HepG2 (cell line): ENCODE results near the gene HDGFL2. TPM values are rescaled to one million over a fixed set of nuclear protein-coding genes. Genes with fewer than 3 reads are reported as not detected.

Experiments used
- AGO2 ChIP-seq: fragments of 200-400 bp; formaldehyde crosslinking; optimal IDR thresholded peaks from 2 replicates; pipeline ENCODE3; 2017; ENCODE audit warnings: mild to moderate bottlenecking, low read depth, low read length, moderate library complexity
- AHR ChIP-seq: IDR thresholded peaks from 2 replicates; pipeline ENCODE4 v1.6.1; 2018; ENCODE audit warnings: missing genetic modification reagents, missing compliant biosample characterization
- ASH2L ChIP-seq: fragments of 300-600, 200-600 bp; sonication (generic); IDR thresholded peaks from 2 replicates; pipeline ENCODE4 v1.7.0; 2017; ENCODE audit warnings: low read depth, mild to moderate bottlenecking, moderate library complexity, mixed read lengths, low read length; ENCODE audit not compliant: insufficient read length
- ATF7 ChIP-seq, 2 experiments: fragments of 450-650 bp in 1 of 2; sonication (generic) in 1 of 2; formaldehyde crosslinking in 1 of 2; IDR thresholded peaks; 2 replicates each; pipeline versions ENCODE4 v1.4.0 to v1.6.1; 2016 to 2020; ENCODE audit warnings: antibody characterized with exemption in 1 of 2, mild to moderate bottlenecking in 1 of 2, missing genetic modification reagents in 1 of 2
- DNMT3B ChIP-seq: conservative IDR thresholded peaks from 2 replicates; pipeline ENCODE4 v1.6.1; 2016; ENCODE audit warnings: missing biosample characterization, control low read depth
- GABPB1 ChIP-seq: IDR thresholded peaks from 2 replicates; pipeline ENCODE4 v1.6.1; 2016; ENCODE audit warnings: mild to moderate bottlenecking, missing genetic modification reagents, moderate library complexity, missing compliant biosample characterization
- GATAD1 ChIP-seq: IDR thresholded peaks from 2 replicates; pipeline ENCODE4 v1.6.1; 2016; ENCODE audit warnings: missing genetic modification reagents, missing compliant biosample characterization
- GLI4 ChIP-seq: sonication (generic); formaldehyde crosslinking; IDR thresholded peaks from 2 replicates; pipeline ENCODE4 v1.5.1; 2020; ENCODE audit warnings: missing genetic modification reagents, mild to moderate bottlenecking, moderate library complexity, borderline replicate concordance
- JUN ChIP-seq: sonication (generic); formaldehyde crosslinking; IDR thresholded peaks from 2 replicates; pipeline ENCODE4 v1.4.0; 2020; ENCODE audit warnings: mild to moderate bottlenecking, missing genetic modification reagents
- PAWR ChIP-seq: sonication (generic); formaldehyde crosslinking; IDR thresholded peaks from 2 replicates; pipeline ENCODE4 v1.4.0; 2020; ENCODE audit warnings: missing genetic modification reagents, mild to moderate bottlenecking, borderline replicate concordance
- U2AF1 ChIP-seq: fragments of 200-400 bp; formaldehyde crosslinking; optimal IDR thresholded peaks from 2 replicates; pipeline ENCODE3; 2017; ENCODE audit warnings: mild to moderate bottlenecking, low read depth, low read length
- ZIK1 ChIP-seq: sonication (generic); formaldehyde crosslinking; IDR thresholded peaks from 2 replicates; pipeline ENCODE4 v1.5.0; 2020; ENCODE audit warnings: mild to moderate bottlenecking, low read depth, missing genetic modification reagents, borderline replicate concordance
- ZNF24 ChIP-seq: fragments of 450-650 bp; IDR thresholded peaks from 2 replicates; pipeline ENCODE4 v1.6.1; 2017; ENCODE audit warnings: antibody characterized with exemption, mild to moderate bottlenecking
- ZNF253 ChIP-seq: sonication (generic); formaldehyde crosslinking; IDR thresholded peaks from 2 replicates; pipeline ENCODE4 v1.8.0; 2022; ENCODE audit warnings: mild to moderate bottlenecking, missing genetic modification reagents, borderline replicate concordance
- ZNF292 ChIP-seq: sonication (generic); formaldehyde crosslinking; IDR thresholded peaks from 2 replicates; pipeline ENCODE4 v1.8.1; 2022; ENCODE audit warnings: mild to moderate bottlenecking, low read depth, missing genetic modification reagents, borderline replicate concordance
- ZNF562 ChIP-seq: sonication (generic); formaldehyde crosslinking; IDR thresholded peaks from 2 replicates; pipeline ENCODE4 v1.8.0; 2022; ENCODE audit warnings: missing genetic modification reagents, borderline replicate concordance
- ZNF674 ChIP-seq: sonication (generic); formaldehyde crosslinking; IDR thresholded peaks from 2 replicates; pipeline ENCODE4 v1.5.0; 2020; ENCODE audit warnings: low read depth, mild to moderate bottlenecking, missing genetic modification reagents
- ZNF782 ChIP-seq: sonication (generic); formaldehyde crosslinking; IDR thresholded peaks from 2 replicates; pipeline ENCODE4 v1.4.0; 2020; ENCODE audit warnings: missing genetic modification reagents, mild to moderate bottlenecking, borderline replicate concordance
- ZSCAN20 ChIP-seq: sonication (generic); formaldehyde crosslinking; IDR thresholded peaks from 2 replicates; pipeline ENCODE4 v1.4.0; 2020; ENCODE audit warnings: missing genetic modification reagents, mild to moderate bottlenecking, borderline replicate concordance
- polyA plus RNA-seq, 8 experiments: library from polyadenylated mRNA; depleted of rRNA in 3 of 8; stranded (reverse) in 7 of 8; unstranded in 1 of 8; fragments of >200 nt; fragmentation: Illumina TruSeq in 4 of 8; extraction: Trizol in 4 of 8; gene quantifications; 2 replicates each; pipeline versions ENCODE4 v1.2.1 to v1.2.3, GENCODE V29; 2011 to 2016; ENCODE audit warnings: low read depth in 4 of 8, missing spikeins in 1 of 8, mixed read lengths in 1 of 8; ENCODE audit not compliant: insufficient read depth in 1 of 8
- total RNA-seq, 5 experiments: library from RNA; depleted of rRNA; stranded (reverse); fragments of >200 nt; fragmentation: Illumina TruSeq; extraction: Trizol; gene quantifications; 2 replicates each; pipeline ENCODE4 v1.2.3, GENCODE V29; 2016; ENCODE audit warnings: low read depth in 1 of 5
- TF ChIP-seq, protein P1 (sequence below): sonication (generic); formaldehyde crosslinking; IDR thresholded peaks from 2 replicates; pipeline ENCODE4 v1.5.1; 2020; ENCODE audit warnings: mild to moderate bottlenecking, missing genetic modification reagents, moderate library complexity
- TF ChIP-seq, protein P2 (sequence below): sonication (generic); formaldehyde crosslinking; IDR thresholded peaks from 2 replicates; pipeline ENCODE4 v1.8.1; 2023; ENCODE audit warnings: missing genetic modification reagents, mild to moderate bottlenecking, borderline replicate concordance
- TF ChIP-seq, protein P3 (sequence below): sonication (generic); formaldehyde crosslinking; IDR thresholded peaks from 2 replicates; pipeline ENCODE4 v1.5.0; 2020; ENCODE audit warnings: missing genetic modification reagents
- TF ChIP-seq, protein P4 (sequence below): sonication (generic); formaldehyde crosslinking; IDR thresholded peaks from 2 replicates; pipeline ENCODE4 v1.4.0; 2020; ENCODE audit warnings: missing genetic modification reagents

HDGFL2 gene
- total and polyA plus RNA-seq, 2 of the 13 experiments (the other 11 are each of a cell fraction or from before 2014, with no cell fraction given) = 20.0 to 51.1 TPM

DNA sequence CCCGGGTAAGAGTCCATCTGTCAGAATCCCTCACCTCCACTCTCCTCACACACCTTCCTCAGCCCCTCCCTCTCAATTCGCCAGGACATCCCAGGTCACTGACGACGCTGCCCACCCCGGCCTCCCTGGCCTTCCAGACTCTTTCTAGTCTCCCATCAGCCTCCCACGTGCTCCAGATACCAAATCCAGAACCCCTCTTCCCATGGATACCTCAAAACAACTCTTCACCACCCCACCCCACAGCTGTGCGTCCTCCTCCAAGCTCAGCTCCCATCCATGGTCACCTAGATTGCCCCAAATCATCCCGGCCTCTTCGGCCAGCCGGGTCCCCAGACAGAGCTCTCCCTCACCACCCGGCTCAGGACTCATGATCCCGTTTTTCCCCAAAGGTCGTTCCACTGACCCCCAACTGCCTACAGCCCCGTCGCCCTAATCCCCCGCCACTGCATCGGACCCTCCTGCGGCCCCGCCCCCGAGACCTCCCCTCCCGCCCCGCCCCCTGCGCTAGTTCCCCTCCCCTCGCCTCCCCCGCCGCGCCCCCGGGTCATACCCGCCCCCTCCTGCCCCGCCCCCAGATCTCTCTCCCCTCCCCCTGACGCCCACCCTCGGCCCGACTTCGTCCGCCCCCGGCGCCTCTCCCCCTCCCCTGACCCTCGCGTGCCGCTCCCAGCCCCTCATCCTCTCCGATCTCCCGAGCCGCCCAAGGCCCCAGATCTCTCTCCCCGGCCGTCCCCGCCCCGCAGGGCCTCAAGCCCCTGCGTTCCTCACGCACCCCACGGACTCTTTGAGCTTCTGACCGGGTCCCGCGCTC lies 15.0 kb upstream of the HDGFL2 start (continued):
- TF ChIP-seq, protein P1, sequence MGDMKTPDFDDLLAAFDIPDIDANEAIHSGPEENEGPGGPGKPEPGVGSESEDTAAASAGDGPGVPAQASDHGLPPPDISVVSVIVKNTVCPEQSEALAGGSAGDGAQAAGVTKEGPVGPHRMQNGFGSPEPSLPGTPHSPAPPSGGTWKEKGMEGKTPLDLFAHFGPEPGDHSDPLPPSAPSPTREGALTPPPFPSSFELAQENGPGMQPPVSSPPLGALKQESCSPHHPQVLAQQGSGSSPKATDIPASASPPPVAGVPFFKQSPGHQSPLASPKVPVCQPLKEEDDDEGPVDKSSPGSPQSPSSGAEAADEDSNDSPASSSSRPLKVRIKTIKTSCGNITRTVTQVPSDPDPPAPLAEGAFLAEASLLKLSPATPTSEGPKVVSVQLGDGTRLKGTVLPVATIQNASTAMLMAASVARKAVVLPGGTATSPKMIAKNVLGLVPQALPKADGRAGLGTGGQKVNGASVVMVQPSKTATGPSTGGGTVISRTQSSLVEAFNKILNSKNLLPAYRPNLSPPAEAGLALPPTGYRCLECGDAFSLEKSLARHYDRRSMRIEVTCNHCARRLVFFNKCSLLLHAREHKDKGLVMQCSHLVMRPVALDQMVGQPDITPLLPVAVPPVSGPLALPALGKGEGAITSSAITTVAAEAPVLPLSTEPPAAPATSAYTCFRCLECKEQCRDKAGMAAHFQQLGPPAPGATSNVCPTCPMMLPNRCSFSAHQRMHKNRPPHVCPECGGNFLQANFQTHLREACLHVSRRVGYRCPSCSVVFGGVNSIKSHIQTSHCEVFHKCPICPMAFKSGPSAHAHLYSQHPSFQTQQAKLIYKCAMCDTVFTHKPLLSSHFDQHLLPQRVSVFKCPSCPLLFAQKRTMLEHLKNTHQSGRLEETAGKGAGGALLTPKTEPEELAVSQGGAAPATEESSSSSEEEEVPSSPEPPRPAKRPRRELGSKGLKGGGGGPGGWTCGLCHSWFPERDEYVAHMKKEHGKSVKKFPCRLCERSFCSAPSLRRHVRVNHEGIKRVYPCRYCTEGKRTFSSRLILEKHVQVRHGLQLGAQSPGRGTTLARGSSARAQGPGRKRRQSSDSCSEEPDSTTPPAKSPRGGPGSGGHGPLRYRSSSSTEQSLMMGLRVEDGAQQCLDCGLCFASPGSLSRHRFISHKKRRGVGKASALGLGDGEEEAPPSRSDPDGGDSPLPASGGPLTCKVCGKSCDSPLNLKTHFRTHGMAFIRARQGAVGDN = peak; percentile 4
- TF ChIP-seq ATF7 (IDR thresholded peaks at IDR 0.05) = no peak
- no peak for TF ChIP-seq ATF7 (CRISPR knock-in tag; IDR thresholded peaks at IDR 0.05)
- TF ChIP-seq ZNF674 (CRISPR knock-in tag) = no peak
- TF ChIP-seq ZNF782 = no peak
- no peak for TF ChIP-seq AHR (CRISPR knock-in tag)
- no peak for TF ChIP-seq ZIK1 (CRISPR knock-in tag)
- TF ChIP-seq, protein P2, sequence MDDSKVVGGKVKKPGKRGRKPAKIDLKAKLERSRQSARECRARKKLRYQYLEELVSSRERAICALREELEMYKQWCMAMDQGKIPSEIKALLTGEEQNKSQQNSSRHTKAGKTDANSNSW = no peak
- no peak for TF ChIP-seq ZNF253 (CRISPR knock-in tag)
- no peak for TF ChIP-seq U2AF1
- TF ChIP-seq ZNF292 (CRISPR knock-in tag) = no peak
- no peak for TF ChIP-seq PAWR (CRISPR knock-in tag)
- TF ChIP-seq ZSCAN20 (CRISPR knock-in tag) = no peak
- no peak for TF ChIP-seq ZNF562 (CRISPR knock-in tag)
- peak; percentile 52 for TF ChIP-seq ASH2L
- TF ChIP-seq GABPB1 (CRISPR knock-in tag) = no peak
- TF ChIP-seq JUN = no peak
- TF ChIP-seq ZNF24 = no peak
- TF ChIP-seq AGO2 = no peak
- TF ChIP-seq GLI4 = no peak
- TF ChIP-seq, protein P3, sequence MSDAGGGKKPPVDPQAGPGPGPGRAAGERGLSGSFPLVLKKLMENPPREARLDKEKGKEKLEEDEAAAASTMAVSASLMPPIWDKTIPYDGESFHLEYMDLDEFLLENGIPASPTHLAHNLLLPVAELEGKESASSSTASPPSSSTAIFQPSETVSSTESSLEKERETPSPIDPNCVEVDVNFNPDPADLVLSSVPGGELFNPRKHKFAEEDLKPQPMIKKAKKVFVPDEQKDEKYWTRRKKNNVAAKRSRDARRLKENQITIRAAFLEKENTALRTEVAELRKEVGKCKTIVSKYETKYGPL (CRISPR knock-in tag) = no peak
- TF ChIP-seq, protein P4, sequence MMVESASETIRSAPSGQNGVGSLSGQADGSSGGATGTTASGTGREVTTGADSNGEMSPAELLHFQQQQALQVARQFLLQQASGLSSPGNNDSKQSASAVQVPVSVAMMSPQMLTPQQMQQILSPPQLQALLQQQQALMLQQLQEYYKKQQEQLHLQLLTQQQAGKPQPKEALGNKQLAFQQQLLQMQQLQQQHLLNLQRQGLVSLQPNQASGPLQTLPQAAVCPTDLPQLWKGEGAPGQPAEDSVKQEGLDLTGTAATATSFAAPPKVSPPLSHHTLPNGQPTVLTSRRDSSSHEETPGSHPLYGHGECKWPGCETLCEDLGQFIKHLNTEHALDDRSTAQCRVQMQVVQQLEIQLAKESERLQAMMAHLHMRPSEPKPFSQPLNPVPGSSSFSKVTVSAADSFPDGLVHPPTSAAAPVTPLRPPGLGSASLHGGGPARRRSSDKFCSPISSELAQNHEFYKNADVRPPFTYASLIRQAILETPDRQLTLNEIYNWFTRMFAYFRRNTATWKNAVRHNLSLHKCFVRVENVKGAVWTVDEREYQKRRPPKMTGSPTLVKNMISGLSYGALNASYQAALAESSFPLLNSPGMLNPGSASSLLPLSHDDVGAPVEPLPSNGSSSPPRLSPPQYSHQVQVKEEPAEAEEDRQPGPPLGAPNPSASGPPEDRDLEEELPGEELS = no peak
- no peak for TF ChIP-seq GATAD1 (CRISPR knock-in tag)
- no peak for TF ChIP-seq DNMT3B (CRISPR knock-in tag)
